IPS-18a (cell line): ENCODE results near the gene NDUFS6.
"Not testable (repeated sequence)": the region's sequence is repeated elsewhere in the genome, so short reads cannot be mapped to it uniquely, and the experiment has no call there.

ENCODE experiments used
- H3K27ac ChIP-seq: one replicate; pipeline ENCODE4 v1.5.1; 2013; ENCODE audit warnings: low read length
- H3K27me3 ChIP-seq: one replicate; pipeline ENCODE4 v1.6.1; 2013; ENCODE audit warnings: mild to moderate bottlenecking, low read length; ENCODE audit not compliant: control insufficient read depth, insufficient read depth
- H3K36me3 ChIP-seq: one replicate; pipeline ENCODE4 v1.6.1; 2013; ENCODE audit warnings: low read depth, low read length; ENCODE audit not compliant: control insufficient read depth
- H3K4me1 ChIP-seq: one replicate; pipeline ENCODE4 v1.6.1; 2013; ENCODE audit warnings: low read depth, low read length; ENCODE audit not compliant: control insufficient read depth
- H3K4me3 ChIP-seq: one replicate; pipeline ENCODE4 v1.5.1; 2013; ENCODE audit warnings: low read length
- H3K9ac ChIP-seq: one replicate; pipeline ENCODE4 v1.6.1; 2013; ENCODE audit warnings: mild to moderate bottlenecking, low read length, moderate library complexity
- H3K9me3 ChIP-seq: one replicate; pipeline ENCODE4 v1.6.1; 2013; ENCODE audit warnings: low read depth, low read length; ENCODE audit not compliant: control insufficient read depth

The NDUFS6 gene

DNA sequence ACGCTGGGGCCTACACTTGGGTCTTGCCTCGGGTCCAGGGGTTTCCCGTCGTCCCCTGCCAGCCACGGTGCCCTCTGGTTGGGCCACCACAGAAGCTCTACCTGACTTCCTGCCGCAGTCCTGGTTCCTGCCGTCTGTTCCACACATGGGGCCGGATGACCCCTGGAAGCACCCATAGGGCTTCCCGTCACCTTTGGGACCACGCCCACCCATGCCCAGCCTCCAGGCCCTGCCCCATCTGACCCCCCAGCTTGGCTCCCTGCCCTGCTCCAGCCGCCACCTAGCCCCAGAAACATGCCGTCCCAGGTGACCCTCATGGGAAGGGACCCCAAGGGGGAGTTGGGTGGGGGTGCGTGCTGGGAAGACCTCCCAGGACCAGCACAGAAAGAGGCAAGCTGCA is 15.2 kb upstream of the NDUFS6 start:
- Histone ChIP-seq H3K36me3 (no peaks in the 10 kb centered on the region), H3K9ac (no peak overlapping the region), H3K4me1 (peaks cover 13% of the 10 kb centered on the region), H3K27me3 (no peaks in the 10 kb centered on the region), H3K9me3 (no peaks in the 10 kb centered on the region), H3K4me3 (no peak overlapping the region), H3K27ac (no peak overlapping the region)

DNA sequence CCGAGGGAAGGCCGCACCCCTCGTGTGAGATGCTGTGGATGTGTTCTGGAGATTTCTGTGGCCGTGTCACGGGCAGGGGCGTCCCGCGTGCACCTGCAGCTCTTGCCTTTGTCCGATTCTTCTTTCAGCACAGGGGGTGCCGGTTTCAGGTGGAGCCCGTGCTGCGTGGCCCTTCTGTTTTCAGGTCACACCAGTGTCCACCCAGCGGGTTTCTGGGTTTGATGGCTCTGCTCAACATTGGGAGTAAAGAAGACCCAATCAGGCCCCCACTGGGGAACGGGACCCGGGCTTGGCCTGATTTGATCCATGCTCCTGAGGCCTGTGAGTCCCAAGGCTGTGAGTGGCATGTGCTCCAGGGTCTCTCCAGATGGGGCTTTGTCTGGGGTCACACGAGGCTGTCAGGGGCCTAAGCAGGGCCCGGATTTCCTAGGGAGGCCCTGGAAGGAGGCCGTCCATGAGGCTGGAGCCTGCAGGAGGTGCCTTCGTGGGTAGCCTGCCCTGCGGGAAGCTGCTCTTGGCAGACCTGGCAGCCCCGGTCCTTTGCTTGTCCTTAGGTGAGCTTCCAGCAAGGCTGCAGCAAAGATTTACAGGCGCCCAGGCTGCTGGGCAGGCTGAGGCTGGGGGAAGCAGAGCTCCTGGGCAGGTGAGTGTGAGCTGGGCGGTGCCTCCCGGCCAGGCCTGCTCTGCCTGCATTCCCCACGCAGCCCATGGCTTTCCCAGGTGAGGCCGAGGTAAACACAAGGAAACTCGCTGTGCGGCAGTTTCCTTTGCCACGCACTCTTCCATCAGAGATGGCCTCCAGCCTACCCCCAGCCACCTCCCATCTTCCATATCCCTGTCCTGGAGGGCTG is 14.4 kb upstream of the NDUFS6 start:
- Histone ChIP-seq H3K9ac (no peak overlapping the region), H3K27ac (no peak overlapping the region), H3K9me3 (no peaks in the 10 kb centered on the region), H3K4me1 (peaks cover 13% of the 10 kb centered on the region), H3K27me3 (no peaks in the 10 kb centered on the region), H3K36me3 (no peaks in the 10 kb centered on the region), H3K4me3 (no peak overlapping the region)

DNA sequence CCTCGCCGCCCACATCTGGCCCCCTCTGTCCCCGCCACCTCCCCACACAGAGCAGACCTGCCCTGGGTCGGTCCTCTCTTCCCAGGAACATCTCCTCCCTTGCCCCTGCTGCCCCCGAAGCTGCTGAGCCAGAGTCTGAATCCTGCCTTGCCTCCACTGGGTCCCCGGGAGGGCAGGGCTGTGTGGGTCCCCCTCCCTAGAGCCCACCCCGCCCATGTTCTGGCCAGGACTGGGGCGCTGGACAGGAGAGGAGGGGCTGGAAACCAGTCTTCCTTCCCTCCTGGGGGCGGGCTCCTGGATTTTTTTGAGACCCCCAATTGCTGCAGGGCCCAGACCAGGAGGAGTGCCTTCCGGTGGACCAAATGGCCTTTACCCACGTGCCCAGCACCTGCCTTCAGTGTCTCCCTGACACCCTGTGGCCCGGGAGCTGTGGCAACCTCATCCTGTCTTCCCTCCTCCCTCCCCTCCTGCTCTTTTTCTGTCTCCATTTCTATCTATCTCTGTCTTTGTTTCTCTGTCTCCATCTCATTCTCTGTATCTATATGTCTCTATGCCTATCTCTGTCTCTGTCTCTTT is 13.6 kb upstream of the NDUFS6 start:
- Histone ChIP-seq H3K9ac (no peak overlapping the region), H3K9me3 (no peaks in the 10 kb centered on the region), H3K27ac (no peak overlapping the region), H3K4me1 (peaks cover 13% of the 10 kb centered on the region), H3K27me3 (no peaks in the 10 kb centered on the region), H3K4me3 (no peak overlapping the region), H3K36me3 (no peaks in the 10 kb centered on the region)

DNA sequence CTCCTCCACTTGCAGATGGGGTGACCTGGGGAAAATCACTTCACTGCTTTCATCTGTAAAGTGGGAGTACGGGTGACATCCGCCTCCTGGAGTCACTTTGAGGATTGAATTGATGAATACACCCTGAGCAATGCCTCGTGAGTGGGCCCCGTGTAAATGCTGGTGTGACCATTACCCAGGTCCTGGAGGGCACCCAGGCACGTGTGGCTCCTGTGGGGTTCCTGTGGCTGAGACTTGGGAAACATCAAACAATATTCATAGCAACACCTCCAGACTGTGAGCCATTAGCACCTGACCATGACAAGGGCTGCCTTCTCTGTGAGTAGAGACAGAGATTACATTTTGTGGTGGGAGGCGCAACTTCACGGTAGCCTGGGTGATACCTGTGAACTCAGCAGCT is 13.0 kb upstream of the NDUFS6 start:
- Histone ChIP-seq H3K27me3 (no peaks in the 10 kb centered on the region), H3K36me3 (no peaks in the 10 kb centered on the region), H3K9ac (no peak overlapping the region), H3K4me3 (no peak overlapping the region), H3K4me1 (peaks cover 13% of the 10 kb centered on the region), H3K9me3 (no peaks in the 10 kb centered on the region), H3K27ac (no peak overlapping the region)

DNA sequence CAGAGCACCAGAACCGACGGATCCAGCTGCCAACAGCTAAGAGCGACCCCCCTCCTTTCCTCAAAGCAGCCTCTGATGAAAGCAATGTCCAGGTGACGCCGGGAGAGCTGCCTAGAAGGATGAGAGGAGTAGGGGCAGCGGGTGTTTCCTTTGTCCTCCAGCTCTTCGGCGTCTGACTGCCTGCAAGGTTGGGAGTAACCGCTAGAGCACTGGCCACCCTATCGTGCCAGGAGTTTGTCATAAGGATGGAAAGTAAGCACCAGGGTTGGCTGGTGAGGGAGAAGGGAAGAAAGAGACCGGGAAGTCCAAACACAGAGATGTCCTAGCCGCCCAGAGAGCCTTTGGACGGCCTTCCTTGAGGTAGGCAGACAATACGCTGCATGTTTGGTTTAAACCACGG is 12.4 kb upstream of the NDUFS6 start:
- no peak overlapping the region for H3K9ac ChIP-seq
- H3K4me1 ChIP-seq, result peaks cover 13% of the 10 kb centered on the region
- no peaks in the 10 kb centered on the region for H3K36me3 ChIP-seq
- H3K27ac ChIP-seq, result no peak overlapping the region
- no peaks in the 10 kb centered on the region for H3K9me3 ChIP-seq
- no peak overlapping the region for H3K4me3 ChIP-seq
- no peaks in the 10 kb centered on the region for H3K27me3 ChIP-seq

DNA sequence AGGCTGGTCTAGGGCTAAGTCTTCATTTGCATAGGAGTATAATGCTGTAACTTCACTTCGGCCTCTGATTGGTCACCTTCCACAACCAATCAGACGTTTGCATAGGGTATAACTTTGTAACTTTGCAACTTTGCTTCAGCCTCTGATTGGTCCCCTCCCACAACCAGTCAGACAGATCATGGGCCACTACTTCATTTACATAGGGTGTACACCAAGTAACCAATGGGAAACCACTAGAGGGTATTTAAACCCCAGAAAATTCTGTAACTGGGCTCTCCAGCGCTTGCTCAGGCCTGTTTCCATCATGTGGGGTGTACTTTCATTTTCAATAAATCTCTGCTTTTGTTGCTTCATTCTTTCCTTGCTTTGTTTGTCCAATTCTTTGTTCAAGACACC is 11.8 kb upstream of the NDUFS6 start:
- not testable (repeated sequence) for H3K9me3 ChIP-seq, H3K27ac ChIP-seq, H3K9ac ChIP-seq, H3K27me3 ChIP-seq, H3K36me3 ChIP-seq, H3K4me3 ChIP-seq
- H3K4me1 ChIP-seq, result peaks cover 13% of the 10 kb centered on the region

DNA sequence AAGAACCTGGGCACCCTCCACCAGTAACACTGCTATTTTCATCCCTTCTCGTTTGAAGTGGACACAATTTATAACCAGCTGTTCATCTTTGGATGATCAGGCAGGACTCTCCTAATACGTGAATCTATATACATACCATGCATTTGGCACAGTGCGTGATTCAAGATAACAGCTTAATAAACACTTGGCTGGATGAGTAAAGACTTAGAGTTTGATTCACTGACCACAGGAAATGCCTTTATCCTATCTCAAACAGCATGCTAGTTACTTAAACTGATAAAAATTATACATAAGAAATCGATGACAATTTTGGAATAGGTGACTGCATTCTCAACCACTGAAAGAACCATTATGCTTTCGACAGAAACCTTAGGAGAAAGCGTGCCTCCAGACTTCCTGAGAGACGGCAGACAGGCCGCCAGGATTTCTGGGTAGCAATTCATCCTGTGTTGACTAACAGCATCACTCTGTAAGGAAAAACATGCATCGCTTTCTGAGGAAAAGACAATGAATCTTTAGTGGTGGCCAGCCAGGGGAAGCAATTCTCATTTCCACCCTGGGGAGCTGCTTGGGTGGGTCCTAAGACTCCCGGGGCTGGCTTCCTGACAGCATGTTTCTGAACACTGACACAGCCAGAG is 11.3 kb upstream of the NDUFS6 start:
- Histone ChIP-seq H3K27me3 (no peaks in the 10 kb centered on the region), H3K9me3 (no peaks in the 10 kb centered on the region), H3K9ac (no peak overlapping the region), H3K4me3 (no peak overlapping the region), H3K27ac (no peak overlapping the region), H3K36me3 (no peaks in the 10 kb centered on the region), H3K4me1 (peaks cover 13% of the 10 kb centered on the region)

DNA sequence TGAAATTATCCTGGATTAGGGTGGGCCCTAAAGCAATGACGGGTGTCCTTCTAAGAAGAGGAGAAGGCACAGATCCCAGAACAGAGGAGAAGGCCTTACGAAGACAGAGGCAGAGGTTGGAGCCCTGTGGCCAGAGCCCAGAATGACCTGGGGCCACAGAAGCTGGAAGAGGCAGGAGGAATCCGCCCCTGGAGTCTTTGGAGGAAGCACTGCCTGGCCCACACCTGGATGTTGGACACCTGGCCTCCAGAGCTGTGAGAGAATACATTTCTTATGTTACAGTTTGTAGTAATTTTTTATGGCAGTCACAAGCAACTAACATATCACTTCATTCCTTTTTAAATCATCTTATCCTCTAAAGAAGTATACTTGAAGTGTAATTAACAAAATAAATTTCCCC is 10.0 kb upstream of the NDUFS6 start:
- peaks cover 13% of the 10 kb centered on the region for H3K4me1 ChIP-seq
- H3K9ac ChIP-seq, result no peak overlapping the region

DNA sequence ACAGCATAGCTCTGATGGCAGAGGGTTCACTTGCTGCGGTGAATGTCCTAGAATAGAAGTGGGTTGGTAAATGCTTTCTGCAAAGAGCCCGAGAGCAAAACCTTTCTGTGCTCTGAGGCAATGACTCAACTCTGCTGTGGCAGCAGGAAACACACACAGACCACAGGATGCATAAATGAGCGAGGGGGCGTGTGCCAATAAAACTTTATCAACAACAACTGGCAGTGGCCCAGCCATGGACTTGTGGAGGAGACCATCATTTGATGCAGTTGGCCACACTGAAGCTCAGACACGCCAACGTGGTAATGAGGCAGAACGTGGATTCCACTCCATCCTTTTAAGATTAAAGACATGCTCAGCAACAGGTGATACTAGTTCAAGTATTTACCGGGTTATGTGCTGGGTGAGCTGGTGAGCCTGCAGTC is 8.4 kb upstream of the NDUFS6 start:
- Histone ChIP-seq H3K4me1 (peaks cover 13% of the 10 kb centered on the region), H3K36me3 (peaks cover 11% of the 10 kb centered on the region), H3K4me3 (no peak overlapping the region), H3K9ac (no peak overlapping the region), H3K9me3 (no peaks in the 10 kb centered on the region), H3K27me3 (no peaks in the 10 kb centered on the region), H3K27ac (no peak overlapping the region)

More for the DNA sequence above, 10.0 kb upstream of the NDUFS6 start:
- no peaks in the 10 kb centered on the region for H3K36me3 ChIP-seq
- no peaks in the 10 kb centered on the region for H3K9me3 ChIP-seq
- no peak overlapping the region for H3K27ac ChIP-seq
- no peaks in the 10 kb centered on the region for H3K27me3 ChIP-seq
- H3K4me3 ChIP-seq, result no peak overlapping the region

DNA sequence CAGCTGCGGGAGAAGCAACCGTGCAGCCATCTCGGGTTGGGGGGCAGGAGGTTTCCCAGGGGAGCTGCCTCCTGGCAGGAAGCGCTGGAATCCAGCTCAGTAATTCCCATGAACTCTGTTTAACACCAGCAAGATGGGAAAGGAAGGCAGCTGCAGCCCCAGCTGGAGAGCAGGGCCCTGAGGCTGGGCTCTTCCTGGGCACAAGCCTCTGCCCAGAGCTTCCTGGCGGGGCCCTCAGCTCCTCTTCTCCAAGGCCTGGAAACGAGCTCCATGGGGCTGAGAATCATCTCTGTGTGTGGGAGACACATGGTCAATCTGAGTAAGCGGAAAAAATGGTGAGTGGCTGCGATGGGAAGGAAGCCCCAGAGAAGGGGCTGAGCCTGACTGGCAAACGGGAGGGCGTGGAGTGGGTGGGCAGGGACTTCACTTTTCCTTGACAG is 7.9 kb upstream of the NDUFS6 start:
- Histone ChIP-seq H3K9me3 (no peaks in the 10 kb centered on the region), H3K4me3 (no peak overlapping the region), H3K27me3 (no peaks in the 10 kb centered on the region), H3K4me1 (peaks cover 13% of the 10 kb centered on the region), H3K9ac (no peak overlapping the region), H3K27ac (no peak overlapping the region), H3K36me3 (peaks cover 15% of the 10 kb centered on the region)

DNA sequence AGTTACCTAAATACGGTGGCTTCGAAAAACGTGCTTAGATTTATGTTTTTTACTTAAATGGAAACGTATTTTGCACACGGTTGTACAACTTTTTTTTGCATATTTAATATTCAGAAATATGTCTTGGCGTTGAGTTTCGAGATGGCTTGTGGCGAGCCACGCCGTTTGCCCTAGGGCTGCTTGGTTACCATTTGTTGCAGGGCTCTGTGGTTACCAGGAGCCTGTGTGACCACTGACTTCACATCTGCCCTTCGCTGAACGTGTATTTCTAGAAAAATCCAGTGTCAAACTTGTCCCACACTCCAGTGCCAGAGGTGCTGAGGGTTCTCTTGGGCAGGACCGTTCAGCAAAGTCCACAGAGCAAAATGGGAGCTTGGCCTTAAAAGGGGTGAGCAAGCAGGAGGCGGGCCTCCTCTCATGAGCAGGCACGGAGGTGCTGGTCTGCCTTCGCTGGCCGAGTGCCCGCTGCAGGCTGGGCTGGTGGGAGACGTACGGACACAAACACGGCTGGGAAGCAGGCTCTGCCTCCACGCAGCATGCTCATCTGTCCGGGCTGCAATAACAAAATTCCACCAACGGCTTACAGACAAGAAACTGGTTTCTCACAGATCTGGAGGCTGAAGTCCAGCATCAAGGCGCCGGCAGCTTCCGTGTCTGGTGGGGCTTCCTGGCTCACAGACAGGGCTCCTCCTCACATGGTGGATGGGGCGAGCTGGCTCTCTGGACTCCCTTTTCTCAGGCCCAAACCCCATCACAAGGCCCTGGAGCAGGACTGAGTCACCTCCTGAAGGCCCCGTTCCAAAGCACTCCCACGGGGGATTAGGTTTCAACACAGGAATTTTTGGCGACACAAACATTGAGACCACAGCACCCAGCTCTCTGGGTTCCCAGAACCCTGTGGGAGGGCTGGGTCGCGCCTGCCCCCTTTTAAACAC is 7.0 kb upstream of the NDUFS6 start:
- Histone ChIP-seq H3K27ac (no peak overlapping the region), H3K4me1 (peaks cover 13% of the 10 kb centered on the region), H3K27me3 (no peaks in the 10 kb centered on the region), H3K9ac (no peak overlapping the region), H3K36me3 (peaks cover 16% of the 10 kb centered on the region), H3K9me3 (no peaks in the 10 kb centered on the region), H3K4me3 (no peak overlapping the region)
